Uterus (tissue), 2 donors: ENCODE data around the gene EDRF1.

ENCODE experiments used
- CTCF ChIP-seq, 4 experiments: fragments of 200-600 bp in 2 of 4; fragments of 450-650 bp in 2 of 4; sonication (generic) in 2 of 4; IDR thresholded peaks; one replicate each; pipeline ENCODE4 v1.5.1; 2016 to 2019; ENCODE audit warnings: antibody characterized with exemption in 4 of 4, mild to moderate bottlenecking in 2 of 4, moderate library complexity in 1 of 4
- POLR2A ChIP-seq, 2 donors: fragments of 450-650 bp; IDR thresholded peaks; one replicate each; pipeline ENCODE4 v1.6.1; 2016; ENCODE audit warnings: antibody characterized with exemption in 2 of 2, mild to moderate bottlenecking in 1 of 2, moderate library complexity in 1 of 2

- no peak for TF ChIP-seq CTCF (IDR thresholded peaks at IDR 0.05)
- TF ChIP-seq POLR2A (IDR thresholded peaks at IDR 0.05): no peak
Observed at GRCh38 chr10:125792342-125793300, 73.1 kb downstream of the EDRF1 start.
